PC-3 (cell line): ENCODE results near the gene ECHDC3.

Source experiments
- CTCF ChIP-seq: fragments of 300-600 bp; sonication (generic); conservative IDR thresholded peaks from 2 replicates; pipeline ENCODE4 v1.5.1; 2017; ENCODE audit warnings: antibody characterized with exemption, low read depth, mild to moderate bottlenecking, low read length
- EZH2 ChIP-seq: fragments of 300-600 bp; sonication (generic); IDR thresholded peaks from one replicate; pipeline ENCODE4 v1.6.1; 2017; ENCODE audit warnings: antibody characterized with exemption, mild to moderate bottlenecking, low read length; ENCODE audit not compliant: unreplicated experiment

DNA sequence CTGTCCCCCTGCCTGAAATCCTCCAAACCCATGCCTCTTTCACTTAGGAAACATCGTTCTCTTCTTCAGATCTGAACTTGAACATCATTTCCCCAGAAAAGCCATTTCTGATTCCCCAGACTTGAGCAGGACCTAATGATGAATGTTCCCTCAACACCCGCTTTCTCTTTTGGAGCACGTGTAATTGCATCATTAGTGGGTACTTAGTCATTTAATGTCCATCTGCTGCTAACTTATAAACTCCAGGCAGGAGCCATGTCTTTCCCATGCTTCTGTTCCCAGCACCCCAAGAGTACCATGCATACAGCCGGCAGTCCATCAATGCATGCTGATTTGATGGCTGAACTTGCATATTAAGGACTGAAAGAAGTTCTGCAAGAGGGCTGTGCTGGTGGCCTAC is 36.5 kb upstream of the ECHDC3 start:
- TF ChIP-seq CTCF (no peak), EZH2 (no peak)
